Thyroid gland (tissue), 4 donors: ENCODE results near the gene CLCN2.

Experiments
- CTCF ChIP-seq, 6 experiments: fragments of 200-600 bp in 3 of 6; fragments of 450-650 bp in 3 of 6; sonication (generic) in 3 of 6; IDR thresholded peaks; one replicate each; pipeline ENCODE4 v1.5.1; 2016 to 2019; ENCODE audit warnings: antibody characterized with exemption in 6 of 6, mild to moderate bottlenecking in 2 of 6, inconsistent platforms in 1 of 6, moderate library complexity in 1 of 6
- POLR2A ChIP-seq, 2 donors: fragments of 450-650 bp; IDR thresholded peaks; one replicate each; pipeline ENCODE4 v1.6.1; 2017; ENCODE audit warnings: antibody characterized with exemption in 2 of 2, mild to moderate bottlenecking in 2 of 2, moderate library complexity in 1 of 2

GRCh38 chr3:184381261-184382224 lies 20.1 kb upstream of the CLCN2 start:
- no peak for TF ChIP-seq CTCF (IDR thresholded peaks at IDR 0.05)
- TF ChIP-seq POLR2A (IDR thresholded peaks at IDR 0.05): no peak
